ENCODE measurements around the gene MDFIC.

The MDFIC gene

DNA sequence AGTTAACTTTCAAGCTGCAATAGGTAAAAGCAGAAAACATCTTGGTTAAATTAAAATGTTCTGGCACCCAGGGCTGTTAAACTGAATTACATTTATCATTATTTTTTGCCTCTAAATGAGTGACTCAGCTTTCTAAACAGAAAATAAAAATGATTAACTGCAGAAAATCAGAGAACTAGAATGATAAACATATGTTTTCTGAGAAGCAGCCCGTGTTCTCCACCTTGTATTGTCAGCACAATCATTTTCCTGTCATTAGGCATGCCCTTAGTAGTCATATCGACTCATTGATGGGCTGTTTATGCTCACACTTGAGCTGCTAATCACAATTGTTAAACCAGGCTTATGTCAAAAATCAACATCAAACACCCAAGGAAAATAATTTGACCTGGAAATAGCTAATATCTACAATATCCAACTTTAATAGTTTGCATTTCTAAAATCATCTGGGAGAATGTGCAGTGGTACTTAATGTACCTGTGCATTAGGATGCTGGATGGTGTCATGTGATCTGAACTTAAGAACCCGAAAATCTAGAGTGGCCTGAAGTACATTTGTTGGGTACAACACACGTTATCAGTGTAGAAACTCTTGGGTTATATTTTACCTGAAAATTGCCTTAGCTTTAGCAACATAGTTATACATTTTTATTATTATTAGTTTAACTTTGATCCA lies 2.3 kb downstream of the MDFIC start:
- no peak for DNase-seq (ENCODE audit: low read depth)
- peak overlapping the region; percentile 91 for H3K4me3 ChIP-seq (ENCODE audit: control insufficient read depth, low read depth, low read length)
- TF ChIP-seq, protein P1, sequence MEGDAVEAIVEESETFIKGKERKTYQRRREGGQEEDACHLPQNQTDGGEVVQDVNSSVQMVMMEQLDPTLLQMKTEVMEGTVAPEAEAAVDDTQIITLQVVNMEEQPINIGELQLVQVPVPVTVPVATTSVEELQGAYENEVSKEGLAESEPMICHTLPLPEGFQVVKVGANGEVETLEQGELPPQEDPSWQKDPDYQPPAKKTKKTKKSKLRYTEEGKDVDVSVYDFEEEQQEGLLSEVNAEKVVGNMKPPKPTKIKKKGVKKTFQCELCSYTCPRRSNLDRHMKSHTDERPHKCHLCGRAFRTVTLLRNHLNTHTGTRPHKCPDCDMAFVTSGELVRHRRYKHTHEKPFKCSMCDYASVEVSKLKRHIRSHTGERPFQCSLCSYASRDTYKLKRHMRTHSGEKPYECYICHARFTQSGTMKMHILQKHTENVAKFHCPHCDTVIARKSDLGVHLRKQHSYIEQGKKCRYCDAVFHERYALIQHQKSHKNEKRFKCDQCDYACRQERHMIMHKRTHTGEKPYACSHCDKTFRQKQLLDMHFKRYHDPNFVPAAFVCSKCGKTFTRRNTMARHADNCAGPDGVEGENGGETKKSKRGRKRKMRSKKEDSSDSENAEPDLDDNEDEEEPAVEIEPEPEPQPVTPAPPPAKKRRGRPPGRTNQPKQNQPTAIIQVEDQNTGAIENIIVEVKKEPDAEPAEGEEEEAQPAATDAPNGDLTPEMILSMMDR (IDR thresholded peaks at IDR 0.05; ENCODE audit: control insufficient read depth, insufficient read depth, low read depth, low read length, missing control alignments): no peak

DNA sequence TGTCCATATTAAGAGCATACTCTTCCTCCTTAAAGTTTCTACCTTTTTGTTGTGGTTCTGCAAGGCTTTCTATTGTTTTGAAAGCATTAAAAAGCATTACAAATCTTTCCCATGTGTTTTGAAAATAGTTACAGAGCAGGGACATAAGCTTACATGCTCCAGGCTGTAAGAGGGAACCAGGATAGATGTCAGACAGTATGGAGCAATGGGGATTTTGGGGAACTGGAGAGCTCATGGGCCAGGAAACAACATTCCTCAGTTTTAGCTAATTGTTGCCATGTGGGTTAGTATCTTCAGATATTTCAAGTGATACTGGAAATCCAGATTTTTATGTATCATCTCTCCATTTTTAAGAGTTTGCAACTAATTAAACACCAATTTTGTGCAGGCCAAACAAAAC lies 3.5 kb downstream of the MDFIC start:
- DNase-seq (ENCODE audit: low read depth): no peak
- H3K4me3 ChIP-seq (ENCODE audit: control insufficient read depth, low read depth, low read length): no peak overlapping the region
- TF ChIP-seq, protein P1 (IDR thresholded peaks at IDR 0.05; ENCODE audit: control insufficient read depth, insufficient read depth, low read depth, low read length, missing control alignments): no peak

DNA sequence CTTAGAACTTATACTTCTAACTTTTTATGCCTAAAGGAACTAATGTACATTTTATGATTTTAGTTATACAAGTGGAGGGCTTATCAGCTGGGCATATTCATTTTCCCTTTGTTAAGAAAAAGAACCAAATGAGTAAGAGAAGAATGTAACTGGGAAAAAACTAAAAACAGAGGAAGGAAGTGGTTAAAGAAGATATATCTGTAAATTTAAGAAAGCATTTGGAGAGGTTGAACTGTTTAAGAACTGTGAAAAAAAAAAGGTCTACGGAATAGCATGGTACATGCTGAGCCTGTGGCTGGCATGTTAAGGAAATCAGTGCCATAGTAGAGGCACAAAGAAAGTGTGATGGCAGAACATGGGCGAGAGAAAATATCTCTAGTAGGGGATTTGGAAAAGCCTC lies 6.2 kb downstream of the MDFIC start:
- TF ChIP-seq, protein P1 (IDR thresholded peaks at IDR 0.05; ENCODE audit: control insufficient read depth, insufficient read depth, low read depth, low read length, missing control alignments): no peak
- DNase-seq (ENCODE audit: low read depth): no peak
- H3K4me3 ChIP-seq (ENCODE audit: control insufficient read depth, low read depth, low read length): no peak overlapping the region

DNA sequence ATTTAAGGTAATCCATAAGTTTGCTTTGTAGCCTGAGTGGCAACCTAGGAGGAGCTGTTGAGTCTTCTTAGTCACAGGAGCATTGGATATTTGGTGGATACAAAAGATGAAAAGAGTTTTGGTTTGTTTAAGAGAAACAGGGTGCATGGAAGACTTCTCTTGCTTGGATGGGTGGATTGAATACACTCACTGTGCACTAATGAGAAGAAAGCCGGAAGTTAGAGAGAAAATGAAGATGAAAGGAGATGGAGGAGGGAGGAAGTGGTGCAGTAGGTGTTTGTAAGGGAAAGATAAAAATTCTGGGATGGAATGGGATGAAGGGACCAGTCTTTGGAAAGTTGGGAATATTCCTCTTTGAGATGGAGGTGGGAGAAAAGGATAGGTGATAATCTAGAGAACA lies 7.7 kb downstream of the MDFIC start:
- H3K4me3 ChIP-seq (ENCODE audit: control insufficient read depth, low read depth, low read length): no peak overlapping the region
- DNase-seq (ENCODE audit: low read depth): no peak
- TF ChIP-seq, protein P1 (IDR thresholded peaks at IDR 0.05; ENCODE audit: control insufficient read depth, insufficient read depth, low read depth, low read length, missing control alignments): no peak

DNA sequence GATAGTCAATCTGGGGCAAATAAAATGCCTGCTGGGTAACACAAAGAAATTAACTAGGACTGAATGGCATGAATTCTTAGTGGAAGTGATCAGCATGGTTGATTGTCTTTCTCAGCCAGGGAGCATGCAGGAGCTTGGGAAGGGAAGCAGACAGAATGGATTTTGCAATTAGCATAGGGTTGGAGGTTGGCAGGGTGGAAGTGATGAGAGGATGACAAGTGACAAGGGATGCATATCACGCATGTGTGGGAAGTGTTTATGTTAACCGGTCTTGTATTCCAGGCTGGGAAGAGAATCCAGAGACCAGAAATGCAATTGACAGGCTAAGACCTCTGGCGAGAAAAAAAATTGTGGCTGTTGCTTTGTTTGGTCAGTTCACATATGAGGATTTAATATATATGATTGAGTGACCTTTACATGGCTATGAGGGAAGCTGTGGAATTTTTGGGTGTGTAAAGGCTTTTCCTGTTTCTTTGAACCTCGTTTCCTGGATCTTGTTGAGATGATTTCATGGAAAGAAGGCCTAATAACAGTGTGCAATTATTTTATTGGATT lies 8.3 kb downstream of the MDFIC start:
- no peak for DNase-seq (ENCODE audit: low read depth)
- H3K4me3 ChIP-seq (ENCODE audit: control insufficient read depth, low read depth, low read length): no peak overlapping the region
- TF ChIP-seq, protein P1 (IDR thresholded peaks at IDR 0.05; ENCODE audit: control insufficient read depth, insufficient read depth, low read depth, low read length, missing control alignments): no peak

DNA sequence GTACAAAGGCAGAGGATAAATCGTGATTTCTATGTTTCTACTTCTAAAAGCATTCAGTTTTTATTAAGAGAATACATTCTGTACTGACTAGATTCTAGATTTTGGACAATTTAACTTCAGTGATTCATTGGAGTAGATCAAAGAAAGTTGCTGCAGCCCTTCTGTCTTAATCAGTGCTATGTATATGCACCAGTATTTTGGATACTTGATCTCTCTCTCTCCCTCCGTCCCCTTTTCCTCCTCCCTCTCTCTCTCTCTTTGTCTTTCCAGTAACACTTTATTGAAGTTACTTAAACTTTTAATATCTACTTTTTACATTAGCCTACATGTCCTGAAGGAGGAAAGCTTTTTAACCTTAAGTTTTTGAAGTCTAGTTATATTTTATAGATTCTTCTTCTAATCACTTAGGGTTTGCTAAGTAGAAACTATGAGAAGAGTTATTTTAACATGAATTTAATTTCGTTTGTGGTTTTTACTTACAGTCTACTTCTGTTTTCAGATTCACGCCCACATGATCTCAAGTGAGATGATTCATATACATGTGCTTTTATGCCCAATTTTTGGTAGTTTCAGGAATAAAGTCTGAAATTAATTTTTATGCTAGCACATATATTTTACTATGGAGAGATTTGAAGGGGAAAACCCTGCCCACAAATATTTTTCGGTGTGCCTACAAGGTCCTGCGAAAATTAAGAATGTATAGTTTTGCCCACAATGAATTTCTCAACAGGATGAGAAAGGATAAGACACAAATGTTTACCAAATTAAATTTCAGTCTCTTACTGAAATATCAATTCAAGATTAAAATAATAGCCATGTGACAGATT lies 9.1 kb downstream of the MDFIC start:
- TF ChIP-seq, protein P1 (IDR thresholded peaks at IDR 0.05; ENCODE audit: control insufficient read depth, insufficient read depth, low read depth, low read length, missing control alignments): no peak
- no peak overlapping the region for H3K4me3 ChIP-seq (ENCODE audit: control insufficient read depth, low read depth, low read length)
- DNase-seq (ENCODE audit: low read depth): no peak
